H9 (cell line): ENCODE data around the gene LPCAT3. TPM values are rescaled to one million over a fixed set of nuclear protein-coding genes. Genes with fewer than 3 reads are reported as not detected.

ENCODE experiments used
- DNase-seq: peaks from one replicate; pipeline ENCODE4 v3.0.0-alpha.2; 2017
- H2AFZ ChIP-seq: one replicate; pipeline ENCODE4 v1.6.1; 2013; ENCODE audit warnings: mild to moderate bottlenecking, low read length, control low read depth, moderate library complexity
- H2AK5ac ChIP-seq: 2 replicates; pipeline ENCODE4 v1.6.1; 2013; ENCODE audit warnings: low read length, control low read depth, mixed read lengths; ENCODE audit not compliant: insufficient read length
- H2BK120ac ChIP-seq: one replicate; pipeline ENCODE4 v1.6.1; 2013; ENCODE audit warnings: low read depth, mild to moderate bottlenecking, low read length, control low read depth, inconsistent platforms; ENCODE audit not compliant: poor library complexity, severe bottlenecking
- H2BK12ac ChIP-seq: 2 replicates; pipeline ENCODE4 v1.6.1; 2013; ENCODE audit warnings: low read length, control low read depth, mixed read lengths, low read depth; ENCODE audit not compliant: insufficient read length
- H2BK15ac ChIP-seq: 2 replicates; pipeline ENCODE4 v1.6.1; 2013; ENCODE audit warnings: low read depth, low read length, control low read depth
- H2BK20ac ChIP-seq: one replicate; pipeline ENCODE4 v1.6.1; 2013; ENCODE audit warnings: low read depth, mild to moderate bottlenecking, low read length, control low read depth, inconsistent platforms; ENCODE audit not compliant: poor library complexity, severe bottlenecking
- H2BK5ac ChIP-seq: 2 replicates; pipeline ENCODE4 v1.6.1; 2013; ENCODE audit warnings: low read length, control low read depth, mixed read lengths; ENCODE audit not compliant: insufficient read length
- H3K14ac ChIP-seq: 2 replicates; pipeline ENCODE4 v1.6.1; 2013; ENCODE audit warnings: low read length, control low read depth; ENCODE audit not compliant: insufficient read depth
- H3K18ac ChIP-seq: 2 replicates; pipeline ENCODE4 v1.6.1; 2013; ENCODE audit warnings: low read depth, mild to moderate bottlenecking, mixed read lengths, low read length, control low read depth; ENCODE audit not compliant: insufficient read length
- H3K23ac ChIP-seq: 2 replicates; pipeline ENCODE4 v1.6.1; 2013; ENCODE audit warnings: low read length, control low read depth, mixed read lengths, low read depth; ENCODE audit not compliant: insufficient read length
- H3K23me2 ChIP-seq: 2 replicates; pipeline ENCODE4 v1.6.1; 2013; ENCODE audit warnings: low read depth, mild to moderate bottlenecking, mixed read lengths, low read length, control low read depth; ENCODE audit not compliant: insufficient read length, poor library complexity, severe bottlenecking
- H3K27ac ChIP-seq: 2 replicates; pipeline ENCODE4 v1.5.1; 2013; ENCODE audit warnings: low read length, control low read depth, mixed read lengths, low read depth; ENCODE audit not compliant: insufficient read length
- H3K27me3 ChIP-seq: 2 replicates; pipeline ENCODE4 v1.6.1; 2013; ENCODE audit warnings: low read length, control low read depth, inconsistent platforms; ENCODE audit not compliant: insufficient read depth
- H3K4ac ChIP-seq: 2 replicates; pipeline ENCODE4 v1.6.1; 2013; ENCODE audit warnings: low read depth, mild to moderate bottlenecking, control low read depth, inconsistent platforms, low read length, moderate library complexity
- H3K4me1 ChIP-seq: 2 replicates; pipeline ENCODE4 v1.6.1; 2013; ENCODE audit warnings: low read length, control low read depth, inconsistent platforms; ENCODE audit not compliant: insufficient read depth
- H3K4me2 ChIP-seq: 2 replicates; pipeline ENCODE4 v1.6.1; 2013; ENCODE audit warnings: low read length, control low read depth, mixed read lengths; ENCODE audit not compliant: insufficient read length, insufficient read depth
- H3K56ac ChIP-seq: 2 replicates; pipeline ENCODE4 v1.6.1; 2013; ENCODE audit warnings: low read depth, mild to moderate bottlenecking, mixed read lengths, low read length, control low read depth; ENCODE audit not compliant: insufficient read length
- H3K79me1 ChIP-seq: 2 replicates; pipeline ENCODE4 v1.6.1; 2013; ENCODE audit warnings: low read depth, mild to moderate bottlenecking, moderate library complexity, low read length, control low read depth, inconsistent platforms; ENCODE audit not compliant: insufficient read depth, poor library complexity, severe bottlenecking
- H3K79me2 ChIP-seq: 2 replicates; pipeline ENCODE4 v1.6.1; 2013; ENCODE audit warnings: low read length, control low read depth, inconsistent platforms; ENCODE audit not compliant: insufficient read depth
- H3K9ac ChIP-seq: 2 replicates; pipeline ENCODE4 v1.6.1; 2013; ENCODE audit warnings: low read length, control low read depth, mixed read lengths; ENCODE audit not compliant: insufficient read length; ENCODE audit errors: extremely low read depth
- H3K9me3 ChIP-seq: one replicate; pipeline ENCODE4 v1.6.1; 2013; ENCODE audit warnings: low read depth, low read length, inconsistent platforms; ENCODE audit not compliant: control insufficient read depth
- H3T11ph ChIP-seq: one replicate; pipeline ENCODE4 v1.6.1; 2013; ENCODE audit warnings: mild to moderate bottlenecking, low read length, control low read depth, inconsistent platforms
- H4K20me1 ChIP-seq: one replicate; pipeline ENCODE4 v1.6.1; 2013; ENCODE audit not compliant: control insufficient read depth, insufficient read length, insufficient read depth
- H4K5ac ChIP-seq: 2 replicates; pipeline ENCODE4 v1.6.1; 2013; ENCODE audit warnings: low read depth, mild to moderate bottlenecking, mixed read lengths, low read length, control low read depth; ENCODE audit not compliant: insufficient read length
- H4K8ac ChIP-seq: replicated peaks from 2 replicates; pipeline ENCODE4 v1.6.1; 2013; ENCODE audit warnings: low read length, control low read depth, mixed read lengths, low read depth; ENCODE audit not compliant: insufficient read length
- H4K91ac ChIP-seq: 2 replicates; pipeline ENCODE4 v1.6.1; 2013; ENCODE audit warnings: low read depth, mild to moderate bottlenecking, moderate library complexity, mixed read lengths, low read length, control low read depth; ENCODE audit not compliant: insufficient read length
- H3K27ac Mint-ChIP-seq, 3 experiments: 2 replicates in 2 of 3; 3 replicates in 1 of 3; pipeline ENCODE4 v1.8.0; 2020 to 2021; ENCODE audit warnings: mixed read lengths in 3 of 3, mild to moderate bottlenecking in 1 of 3, moderate library complexity in 1 of 3
- H3K27me3 Mint-ChIP-seq: 2 replicates; pipeline ENCODE4 v1.8.0; 2021; ENCODE audit warnings: low read depth, mild to moderate bottlenecking, moderate library complexity, mixed read lengths
- H3K36me3 Mint-ChIP-seq, 3 experiments: 2 replicates in 2 of 3; 3 replicates in 1 of 3; pipeline ENCODE4 v1.8.0; 2020 to 2021; ENCODE audit warnings: low read depth in 3 of 3, mixed read lengths in 3 of 3; ENCODE audit not compliant: insufficient read depth in 1 of 3
- H3K4me1 Mint-ChIP-seq, 2 experiments: 2 replicates each; pipeline ENCODE4 v1.8.0; 2020; ENCODE audit warnings: mixed read lengths in 2 of 2
- H3K4me3 Mint-ChIP-seq, 2 experiments: 2 replicates in 1 of 2; 3 replicates in 1 of 2; pipeline ENCODE4 v1.8.0; 2020 to 2021; ENCODE audit warnings: mild to moderate bottlenecking in 2 of 2, mixed read lengths in 2 of 2, moderate library complexity in 1 of 2
- H3K9me3 Mint-ChIP-seq, 2 experiments: 2 replicates in 1 of 2; 3 replicates in 1 of 2; pipeline ENCODE4 v1.8.0; 2020; ENCODE audit warnings: mild to moderate bottlenecking in 2 of 2, mixed read lengths in 2 of 2, moderate library complexity in 1 of 2
- total RNA-seq: library from RNA; stranded (reverse); gene quantifications from 2 replicates; pipeline ENCODE4 v1.2.1, GENCODE V29; 2021
- TF ChIP-seq, protein P1 (sequence below): fragments of 200-600 bp; sonication (generic); conservative IDR thresholded peaks from 3 replicates; pipeline ENCODE4 v1.8.0; 2021; ENCODE audit warnings: antibody characterized with exemption, mild to moderate bottlenecking

Gene LPCAT3
- total RNA-seq, 1 experiment from 2014 or later = 47.7 TPM

DNA sequence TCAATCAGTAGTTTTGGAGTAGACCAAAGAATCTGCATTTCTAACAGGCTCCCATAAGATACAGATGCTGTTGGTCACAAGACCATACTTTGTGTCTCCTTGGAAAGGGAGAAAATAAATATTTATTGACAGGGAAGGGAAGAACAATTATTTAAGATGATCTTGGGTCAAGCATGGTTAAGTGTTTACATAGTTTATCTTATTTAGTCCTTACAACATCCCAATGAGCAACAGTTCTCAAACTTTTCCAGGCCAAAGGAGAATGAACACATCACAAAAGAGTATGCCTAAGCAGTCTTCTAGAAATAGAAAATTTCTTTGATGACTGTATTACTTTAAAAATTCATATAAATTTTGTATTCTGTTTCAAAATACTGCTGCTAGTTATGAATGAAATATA, 8.8 kb downstream of the LPCAT3 start:
- no peaks in the 10 kb centered on the region for H3K4me1 ChIP-seq
- H2BK15ac ChIP-seq = no peak overlapping the region
- no peak overlapping the region for H3K23ac ChIP-seq
- no peaks in the 10 kb centered on the region for H3K27me3 Mint-ChIP-seq
- H3K9ac ChIP-seq = no peak overlapping the region
- TF ChIP-seq, protein P1, sequence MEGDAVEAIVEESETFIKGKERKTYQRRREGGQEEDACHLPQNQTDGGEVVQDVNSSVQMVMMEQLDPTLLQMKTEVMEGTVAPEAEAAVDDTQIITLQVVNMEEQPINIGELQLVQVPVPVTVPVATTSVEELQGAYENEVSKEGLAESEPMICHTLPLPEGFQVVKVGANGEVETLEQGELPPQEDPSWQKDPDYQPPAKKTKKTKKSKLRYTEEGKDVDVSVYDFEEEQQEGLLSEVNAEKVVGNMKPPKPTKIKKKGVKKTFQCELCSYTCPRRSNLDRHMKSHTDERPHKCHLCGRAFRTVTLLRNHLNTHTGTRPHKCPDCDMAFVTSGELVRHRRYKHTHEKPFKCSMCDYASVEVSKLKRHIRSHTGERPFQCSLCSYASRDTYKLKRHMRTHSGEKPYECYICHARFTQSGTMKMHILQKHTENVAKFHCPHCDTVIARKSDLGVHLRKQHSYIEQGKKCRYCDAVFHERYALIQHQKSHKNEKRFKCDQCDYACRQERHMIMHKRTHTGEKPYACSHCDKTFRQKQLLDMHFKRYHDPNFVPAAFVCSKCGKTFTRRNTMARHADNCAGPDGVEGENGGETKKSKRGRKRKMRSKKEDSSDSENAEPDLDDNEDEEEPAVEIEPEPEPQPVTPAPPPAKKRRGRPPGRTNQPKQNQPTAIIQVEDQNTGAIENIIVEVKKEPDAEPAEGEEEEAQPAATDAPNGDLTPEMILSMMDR = no peak
- no peak overlapping the region for H3T11ph ChIP-seq
- H2AFZ ChIP-seq = no peak overlapping the region
- H2BK120ac ChIP-seq = no peak overlapping the region
- no peak overlapping the region for H3K4ac ChIP-seq
- no peak overlapping the region for H3K18ac ChIP-seq
- H3K4me1 Mint-ChIP-seq = peaks cover 0 to 7% of the 10 kb centered on the region in 2 experiments; a peak in 2 of 4 replicates
- H4K5ac ChIP-seq = no peak overlapping the region
- no peak overlapping the region for H3K14ac ChIP-seq
- H2BK5ac ChIP-seq = no peak overlapping the region
- no peaks in the 10 kb centered on the region for H3K9me3 Mint-ChIP-seq
- H3K23me2 ChIP-seq = no peaks in the 10 kb centered on the region
- H3K79me1 ChIP-seq = peaks cover 4% of the 10 kb centered on the region
- no peak overlapping the region for H3K4me2 ChIP-seq
- no peak overlapping the region for H3K56ac ChIP-seq
- no peak overlapping the region for H3K27ac ChIP-seq
- DNase-seq = no peak
- peaks cover 0 to 14% (median 5%) of the 10 kb centered on the region in 3 experiments; a peak in 4 of 7 replicates for H3K36me3 Mint-ChIP-seq
- H3K79me2 ChIP-seq = no peaks in the 10 kb centered on the region
- H3K4me3 Mint-ChIP-seq = no peak overlapping the region
- H2BK20ac ChIP-seq = no peak overlapping the region
- H3K27me3 ChIP-seq = no peaks in the 10 kb centered on the region
- no peaks in the 10 kb centered on the region for H3K9me3 ChIP-seq
- no peak overlapping the region for H2BK12ac ChIP-seq
- H3K27ac Mint-ChIP-seq = no peak overlapping the region
- H4K20me1 ChIP-seq = no peaks in the 10 kb centered on the region
- no peak overlapping the region for H2AK5ac ChIP-seq
- H4K91ac ChIP-seq = no peak overlapping the region
- H4K8ac ChIP-seq = no peak overlapping the region
